Right lobe of liver (tissue), 6 donors: Measurements from ENCODE around the gene CPOX. TPM values are rescaled to one million over a fixed set of nuclear protein-coding genes. Genes with fewer than 3 reads are reported as not detected.

ENCODE experiments used
- ATAC-seq, 4 donors: fragments of 200-7000 bp; cut with Tn5 transposase; one replicate each; pipeline ENCODE4 v1.9.1; 2020; ENCODE audit warnings: mild to moderate bottlenecking in 4 of 4, moderate library complexity in 4 of 4
- DNase-seq, 3 donors: peaks; one replicate each; pipeline ENCODE4 v3.0.0-alpha.2; 2020
- H3K27ac ChIP-seq, 3 donors: fragments of 200-600 bp; one replicate each; pipeline ENCODE4 v1.8.0; 2022
- H3K27me3 ChIP-seq, 2 donors: fragments of 200-600 bp; one replicate each; pipeline ENCODE4 v1.8.0; 2022
- H3K36me3 ChIP-seq, 4 donors: fragments of 200-600 bp; sonication (generic) in 1 of 4; one replicate each; pipeline versions ENCODE4 v1.5.1 to v1.8.0; 2017 to 2022; ENCODE audit warnings: control low read depth in 1 of 4
- H3K4me1 ChIP-seq, 4 donors: fragments of 200-600 bp; sonication (generic) in 1 of 4; one replicate each; pipeline versions ENCODE4 v1.5.1 to v1.8.0; 2017 to 2022; ENCODE audit warnings: control low read depth in 1 of 4
- H3K4me3 ChIP-seq, 3 donors: fragments of 200-600 bp; one replicate each; pipeline ENCODE4 v1.8.0; 2022
- H3K9me3 ChIP-seq, 4 donors: fragments of 200-600 bp; sonication (generic) in 1 of 4; one replicate each; pipeline versions ENCODE4 v1.5.1 to v1.8.0; 2017 to 2022; ENCODE audit warnings: control low read depth in 1 of 4
- CTCF ChIP-seq, 4 donors: fragments of 200-600 bp in 3 of 4; fragments of 450-650 bp in 1 of 4; IDR thresholded peaks; one replicate each; pipeline versions ENCODE4 v1.5.1 to v1.8.0; 2016 to 2022; ENCODE audit warnings: antibody characterized with exemption in 4 of 4, mild to moderate bottlenecking in 2 of 4
- POLR2A ChIP-seq: fragments of 450-650 bp; IDR thresholded peaks from one replicate; pipeline ENCODE4 v1.6.1; 2017; ENCODE audit warnings: antibody characterized with exemption, mild to moderate bottlenecking
- WGBS: methylation state at CpG from one replicate; pipeline ENCODE4 v1.1.6; 2018; ENCODE audit warnings: low coverage, low lambda C conversion rate; ENCODE audit not compliant: insufficient coverage; ENCODE audit errors: missing lambda C conversion rate; 5-methylcytosine and 5-hydroxymethylcytosine counted together
- intact Hi-C, 2 donors: fragments of 100-400 bp; cut with DNase I; formaldehyde crosslinking; loops; one replicate each; pipeline versions ENCODE4 v1.11.2 to v1.14.1; 2022
- total RNA-seq, 6 experiments: library from RNA; depleted of rRNA in 2 of 6; stranded (reverse); fragments of >200 nt in 2 of 6; fragmentation: NEBNext Ultra II Directional in 3 of 6; extraction: Animal tissue kit (Norgen Biotek cat#: 25700) in 3 of 6; gene quantifications; one replicate each; pipeline versions ENCODE4 v1.1.0 to v1.2.4, GENCODE V29; 2016 to 2023
- donor health status: DM: no; HTN: yes; CAD: no.
- donor health status: DM: no; HTN: no; CAD: no.
- donor health status: DM: no; HTN: no; CAD: no.
- donor health status: DM: no; HTN: yes; CAD: no.
- donor health status: DM: no; HTN: yes; CAD: no.

Gene CPOX
- total RNA-seq, 6 experiments from 2014 or later: 20.3 to 26.9 (median 22.6) TPM

- ATAC-seq: no peak
- WGBS: 84% methylated on average over 4 of the region's 4 CpGs
- intact Hi-C loops: no loop called here
- Histone ChIP-seq H3K27ac (no peak overlapping the region), H3K4me1 (no peaks in the 10 kb centered on the region), H3K9me3 (no peaks in the 10 kb centered on the region), H3K36me3 (no peaks in the 10 kb centered on the region), H3K27me3 (no peaks in the 10 kb centered on the region), H3K4me3 (no peak overlapping the region)
- no peak for TF ChIP-seq POLR2A
- TF ChIP-seq CTCF (IDR thresholded peaks at IDR 0.05): no peak
- DNase-seq: no peak
These were observed 32.7 kb upstream of the CPOX start for GRCh38 chr3:98626151-98626550.

- TF ChIP-seq POLR2A (no peak), CTCF (IDR thresholded peaks at IDR 0.05) (no peak)
- intact Hi-C loops: no loop called here
- no peaks in the 10 kb centered on the region for H3K27me3 ChIP-seq
- ATAC-seq (no peak), DNase-seq (no peak)
- H3K36me3 ChIP-seq: no peaks in the 10 kb centered on the region
- 79% methylated on average over 3 of the region's 3 CpGs for WGBS
- H3K4me1 ChIP-seq: no peaks in the 10 kb centered on the region
- H3K9me3 ChIP-seq: no peaks in the 10 kb centered on the region
- H3K27ac ChIP-seq: no peak overlapping the region
- no peak overlapping the region for H3K4me3 ChIP-seq
These were observed 30.3 kb upstream of the CPOX start for GRCh38 chr3:98623572-98624280.

- no peaks in the 10 kb centered on the region for H3K36me3 ChIP-seq
- no peaks in the 10 kb centered on the region for H3K4me1 ChIP-seq
- H3K4me3 ChIP-seq: no peak overlapping the region
- no peak for DNase-seq
- WGBS: 86% methylated on average over 2 of the region's 2 CpGs
- H3K27me3 ChIP-seq: no peaks in the 10 kb centered on the region
- TF ChIP-seq POLR2A (no peak), CTCF (IDR thresholded peaks at IDR 0.05) (no peak)
- H3K27ac ChIP-seq: no peak overlapping the region
- ATAC-seq: no peak
- intact Hi-C loops: no loop called here
- H3K9me3 ChIP-seq: no peaks in the 10 kb centered on the region
These were observed 24.4 kb upstream of the CPOX start for GRCh38 chr3:98617841-98618240.

- Histone ChIP-seq H3K9me3 (no peaks in the 10 kb centered on the region), H3K36me3 (no peaks in the 10 kb centered on the region), H3K27me3 (no peaks in the 10 kb centered on the region), H3K4me3 (no peak overlapping the region), H3K4me1 (no peaks in the 10 kb centered on the region), H3K27ac (no peak overlapping the region)
- intact Hi-C loops: no loop called here
- WGBS: 87% methylated on average over 4 of the region's 4 CpGs
- no peak for TF ChIP-seq CTCF (IDR thresholded peaks at IDR 0.05)
- no peak for TF ChIP-seq POLR2A
- DNase-seq (no peak), ATAC-seq (no peak)
These were observed 20.2 kb upstream of the CPOX start for GRCh38 chr3:98613616-98614015.
